K562 (cell line): ENCODE results near the gene ZNF335. TPM values are rescaled to one million over a fixed set of nuclear protein-coding genes. Genes with fewer than 3 reads are reported as not detected.
A peak's percentile ranks its signal among the peaks of the same experiment; 100 is the strongest.

ENCODE experiments used
- ATAC-seq: fragments of 200-7000 bp; cut with Tn5 transposase; 3 replicates; pipeline ENCODE4 v1.9.1; 2020; ENCODE audit warnings: moderate library complexity
- BruUV-seq: library from RNA; stranded (reverse); fragments of 400-500 nt; replicated peaks from 2 replicates; lab custom pipeline; 2021; lab: Mats Ljungman, UMichigan
- CTCF ChIA-PET: fragments of 300-600 bp; formaldehyde crosslinking; extraction: SDS; loops from one replicate; lab custom pipeline; 2021; ENCODE audit warnings: low intra/inter-chr PET ratio; lab: Yijun Ruan, JAX
- POLR2A ChIA-PET: fragments of 300-600, 350-650 bp; sonication (Branson Sonifier 250); formaldehyde crosslinking; extraction: SDS; loops from one replicate; lab custom pipeline; 2021; ENCODE audit warnings: antibody characterized with exemption, inconsistent platforms; lab: Yijun Ruan, JAX
- DNase-seq, 4 experiments: peaks; one replicate each; pipeline versions ENCODE4 v3.0.0 to v3.0.0-alpha.2; 2011 to 2018; ENCODE audit warnings: low spot score in 3 of 4, mixed read lengths in 3 of 4; ENCODE audit errors: extremely low read depth in 1 of 4
- FAIRE-seq: peaks from 2 replicates; lab custom pipeline; 2011; peaks lifted over from hg19 to GRCh38; lab: Jason Lieb, UNC
- H2AFZ ChIP-seq: 2 replicates; pipeline ENCODE4 v1.6.0; 2011; ENCODE audit warnings: low read depth, low read length, control low read depth, inconsistent platforms
- H3K27ac ChIP-seq: fragments of 200-600 bp; 3 replicates; pipeline ENCODE4 v1.8.0; 2011; ENCODE audit warnings: low read depth, mild to moderate bottlenecking, control low read depth, inconsistent platforms, low read length, moderate library complexity, mixed read lengths; ENCODE audit errors: extremely low read depth
- H3K27me3 ChIP-seq, 2 experiments: fragments of 300-600 bp in 1 of 2; 2 replicates in 1 of 2; 3 replicates in 1 of 2; pipeline versions ENCODE4 v1.6.0 to v1.8.0; 2011; ENCODE audit warnings: inconsistent platforms in 2 of 2, low read length in 2 of 2, mild to moderate bottlenecking in 1 of 2, mixed read lengths in 1 of 2, moderate library complexity in 1 of 2; ENCODE audit not compliant: control insufficient read depth in 2 of 2, insufficient read depth in 2 of 2
- H3K36me3 ChIP-seq: fragments of 300-600 bp; 3 replicates; pipeline ENCODE4 v1.8.0; 2011; ENCODE audit warnings: mild to moderate bottlenecking, low read length, inconsistent platforms; ENCODE audit not compliant: control insufficient read depth, insufficient read depth
- H3K4me1 ChIP-seq, 2 experiments: fragments of 200-600 bp in 1 of 2; replicated peaks in 1 of 2; 2 replicates in 1 of 2; 3 replicates in 1 of 2; pipeline versions ENCODE4 v1.5.1 to v1.8.0; 2011; ENCODE audit warnings: inconsistent platforms in 2 of 2, low read length in 2 of 2, mild to moderate bottlenecking in 1 of 2, mixed read lengths in 1 of 2, moderate library complexity in 1 of 2; ENCODE audit not compliant: control insufficient read depth in 2 of 2, insufficient read depth in 2 of 2
- H3K4me2 ChIP-seq: 2 replicates; pipeline ENCODE4 v1.6.1; 2011; ENCODE audit warnings: low read length, control low read depth, inconsistent platforms, mixed read lengths; ENCODE audit not compliant: insufficient read depth
- H3K4me3 ChIP-seq: fragments of 200-600 bp; sonication (generic), shearing (Covaris generic); 2 replicates; pipeline ENCODE4 v1.5.1; 2016; ENCODE audit warnings: control low read depth, inconsistent platforms
- H3K79me2 ChIP-seq: fragments of 200-600 bp; 3 replicates; pipeline ENCODE4 v1.8.0; 2011; ENCODE audit warnings: low read length, inconsistent platforms; ENCODE audit not compliant: control insufficient read depth, insufficient read depth
- H3K9ac ChIP-seq, 2 experiments: 2 replicates each; pipeline versions ENCODE4 v1.6.0 to v1.6.1; 2011; ENCODE audit warnings: low read depth in 2 of 2, low read length in 2 of 2, control low read depth in 1 of 2, inconsistent platforms in 1 of 2, mild to moderate bottlenecking in 1 of 2, mixed read lengths in 1 of 2; ENCODE audit not compliant: insufficient read depth in 1 of 2
- H3K9me1 ChIP-seq: one replicate; pipeline ENCODE4 v1.6.0; 2011; ENCODE audit warnings: inconsistent platforms, mild to moderate bottlenecking, low read length, moderate library complexity; ENCODE audit not compliant: control insufficient read depth, insufficient read depth
- H3K9me3 ChIP-seq: replicated peaks from 2 replicates; pipeline ENCODE4 v1.5.1; 2011; ENCODE audit warnings: low read depth, low read length, inconsistent platforms; ENCODE audit not compliant: control insufficient read depth, insufficient read depth
- H4K20me1 ChIP-seq: replicated peaks from 2 replicates; pipeline ENCODE4 v1.6.1; 2011; ENCODE audit warnings: low read length, inconsistent platforms, mixed read lengths; ENCODE audit not compliant: control insufficient read depth, insufficient read depth
- E4F1 ChIP-seq: fragments of 250-450 bp; sonication (Bioruptor Pico); IDR thresholded peaks from 2 replicates; pipeline ENCODE4 v1.5.0; 2021; ENCODE audit warnings: mild to moderate bottlenecking, borderline replicate concordance
- ELF4 ChIP-seq: fragments of 450-650 bp; formaldehyde crosslinking; IDR thresholded peaks from 2 replicates; pipeline ENCODE4 v1.4.0; 2022; ENCODE audit warnings: missing genetic modification characterization
- KAT7 ChIP-seq: sonication (generic); formaldehyde crosslinking; IDR thresholded peaks from 2 replicates; pipeline ENCODE4 v1.8.0; 2022; ENCODE audit warnings: missing genetic modification reagents, mild to moderate bottlenecking, borderline replicate concordance
- PATZ1 ChIP-seq: fragments of 250-450 bp; sonication (Bioruptor Pico); IDR thresholded peaks from 2 replicates; pipeline ENCODE4 v1.5.0; 2020; ENCODE audit warnings: mild to moderate bottlenecking, borderline replicate concordance
- ZFP36 ChIP-seq: fragments of 150-350 bp; IDR thresholded peaks from 2 replicates; pipeline ENCODE4 v1.6.1; 2018; ENCODE audit warnings: low read length, low read depth; ENCODE audit not compliant: partially characterized antibody
- WGBS: fragments of 100-300 bp; shearing (Covaris generic); methylation state at CpG from one replicate; pipeline ENCODE4 v1.1.6; 2016; ENCODE audit warnings: low coverage, mixed read lengths; ENCODE audit not compliant: insufficient coverage; ENCODE audit errors: missing lambda C conversion rate; 5-methylcytosine and 5-hydroxymethylcytosine counted together
- in situ Hi-C: fragments of 300-500 bp; cut with MboI; formaldehyde crosslinking; loops from 4 replicates; pipeline ENCODE4 v1.15.0; 2018; ENCODE audit warnings: inconsistent platforms, mixed read lengths
- intact Hi-C: fragments of 100-400 bp; cut with micrococcal nuclease; formaldehyde crosslinking; loops from 2 replicates; pipeline ENCODE4 v1.14.2; 2022
- polyA plus RNA-seq, 8 experiments: library from polyadenylated mRNA; depleted of rRNA in 4 of 8; stranded (reverse) in 5 of 8; unstranded in 3 of 8; fragments of >200 nt; fragmentation: Nextera tagmentation in 2 of 8; fragmentation: Illumina TruSeq in 1 of 8; extraction: Ambion mirVana in 2 of 8; extraction: Trizol in 1 of 8; gene quantifications; 2 replicates each; pipeline versions ENCODE4 v1.2.1 to v1.2.3, GENCODE V29; 2011 to 2014; ENCODE audit warnings: inconsistent platforms in 1 of 8, missing spikeins in 1 of 8
- total RNA-seq, 7 experiments: library from RNA; depleted of rRNA in 6 of 7; stranded (reverse); fragments of >200 nt in 6 of 7; fragmentation: Illumina TruSeq in 2 of 7; extraction: Trizol in 2 of 7; gene quantifications; 2 replicates each; pipeline versions ENCODE4 v1.2.1 to v1.2.3, GENCODE V29; 2011 to 2021; ENCODE audit warnings: low replicate concordance in 1 of 7

Gene ZNF335
- total and polyA plus RNA-seq, 9 of the 15 experiments (the other 6 are each of a cell fraction or from before 2014, with no cell fraction given) = 0.39 to 16.0 (median 7.6) TPM

GRCh38 chr20:45965169-45966002 is 6.6 kb downstream of the ZNF335 start:
- in situ Hi-C loops (no loop called here), intact Hi-C loops (no loop called here)
- peak in 1 of 4 experiments; percentile 18 for DNase-seq
- peaks cover 5 to 27% of the 10 kb centered on the region in 2 experiments; a peak in 4 of 5 replicates for H3K4me1 ChIP-seq
- H2AFZ ChIP-seq = no peak overlapping the region
- ChIA-PET CTCF (interaction anchor here (0.7 kb wide), 1 partner anchor 190 kb away, joined by 3 read pairs; no protein-coding TSS in a partner anchor), POLR2A (interaction anchor here (1.0 to 1.9 kb wide), 3 partner anchors 7 to 31 kb away, joined by 3 to 10 read pairs (median 3); partner anchors contain the start of gene PCIF1)
- TF ChIP-seq PATZ1 (no peak), E4F1 (CRISPR knock-in tag) (no peak), KAT7 (CRISPR knock-in tag) (no peak), ZFP36 (peak; percentile 75), ELF4 (no peak)
- H3K4me2 ChIP-seq = no peak overlapping the region
- WGBS = 84% methylated on average over 16 of the region's 18 CpGs
- no peaks in the 10 kb centered on the region for H3K9me1 ChIP-seq
- ATAC-seq = no peak
- no peaks in the 10 kb centered on the region for H3K9me3 ChIP-seq
- H4K20me1 ChIP-seq = peaks cover 6% of the 10 kb centered on the region; the same call in 1 of the 2 replicates
- peaks cover 80% of the 10 kb centered on the region; the same call in 2 of the 3 replicates for H3K36me3 ChIP-seq
- H3K79me2 ChIP-seq = peaks cover 3% of the 10 kb centered on the region; the same call in 1 of the 3 replicates
- H3K9ac ChIP-seq = peak overlapping the region in 1 of 2 experiments; percentile 78; a peak in 2 of 4 replicates
- BruUV-seq = no TSS peak
- H3K27ac ChIP-seq = no peak overlapping the region
- no peak for FAIRE-seq
- H3K27me3 ChIP-seq = no peaks in the 10 kb centered on the region
- H3K4me3 ChIP-seq = no peak overlapping the region
